K562 (cell line): ENCODE measurements around the gene PEX5L. TPM values are rescaled to one million over a fixed set of nuclear protein-coding genes. Genes with fewer than 3 reads are reported as not detected.

Experiments used
- ATAC-seq: fragments of 200-7000 bp; cut with Tn5 transposase; 3 replicates; pipeline ENCODE4 v1.9.1; 2020; ENCODE audit warnings: moderate library complexity
- BruUV-seq: library from RNA; stranded (reverse); fragments of 400-500 nt; replicated peaks from 2 replicates; lab custom pipeline; 2021; lab: Mats Ljungman, UMichigan
- CTCF ChIA-PET: fragments of 300-600 bp; formaldehyde crosslinking; extraction: SDS; loops from one replicate; lab custom pipeline; 2021; ENCODE audit warnings: low intra/inter-chr PET ratio; lab: Yijun Ruan, JAX
- POLR2A ChIA-PET: fragments of 300-600, 350-650 bp; sonication (Branson Sonifier 250); formaldehyde crosslinking; extraction: SDS; loops from one replicate; lab custom pipeline; 2021; ENCODE audit warnings: antibody characterized with exemption, inconsistent platforms; lab: Yijun Ruan, JAX
- DNase-seq, 4 experiments: peaks; one replicate each; pipeline versions ENCODE4 v3.0.0 to v3.0.0-alpha.2; 2011 to 2018; ENCODE audit warnings: low spot score in 3 of 4, mixed read lengths in 3 of 4; ENCODE audit errors: extremely low read depth in 1 of 4
- FAIRE-seq: peaks from 2 replicates; lab custom pipeline; 2011; peaks lifted over from hg19 to GRCh38; lab: Jason Lieb, UNC
- H2AFZ ChIP-seq: 2 replicates; pipeline ENCODE4 v1.6.0; 2011; ENCODE audit warnings: low read depth, low read length, control low read depth, inconsistent platforms
- H3K27ac ChIP-seq: fragments of 200-600 bp; 3 replicates; pipeline ENCODE4 v1.8.0; 2011; ENCODE audit warnings: low read depth, mild to moderate bottlenecking, control low read depth, inconsistent platforms, low read length, moderate library complexity, mixed read lengths; ENCODE audit errors: extremely low read depth
- H3K27me3 ChIP-seq, 2 experiments: fragments of 300-600 bp in 1 of 2; 2 replicates in 1 of 2; 3 replicates in 1 of 2; pipeline versions ENCODE4 v1.6.0 to v1.8.0; 2011; ENCODE audit warnings: inconsistent platforms in 2 of 2, low read length in 2 of 2, mild to moderate bottlenecking in 1 of 2, mixed read lengths in 1 of 2, moderate library complexity in 1 of 2; ENCODE audit not compliant: control insufficient read depth in 2 of 2, insufficient read depth in 2 of 2
- H3K36me3 ChIP-seq: fragments of 300-600 bp; 3 replicates; pipeline ENCODE4 v1.8.0; 2011; ENCODE audit warnings: mild to moderate bottlenecking, low read length, inconsistent platforms; ENCODE audit not compliant: control insufficient read depth, insufficient read depth
- H3K4me1 ChIP-seq, 2 experiments: fragments of 200-600 bp in 1 of 2; replicated peaks in 1 of 2; 2 replicates in 1 of 2; 3 replicates in 1 of 2; pipeline versions ENCODE4 v1.5.1 to v1.8.0; 2011; ENCODE audit warnings: inconsistent platforms in 2 of 2, low read length in 2 of 2, mild to moderate bottlenecking in 1 of 2, mixed read lengths in 1 of 2, moderate library complexity in 1 of 2; ENCODE audit not compliant: control insufficient read depth in 2 of 2, insufficient read depth in 2 of 2
- H3K4me2 ChIP-seq: 2 replicates; pipeline ENCODE4 v1.6.1; 2011; ENCODE audit warnings: low read length, control low read depth, inconsistent platforms, mixed read lengths; ENCODE audit not compliant: insufficient read depth
- H3K4me3 ChIP-seq: fragments of 200-600 bp; sonication (generic), shearing (Covaris generic); 2 replicates; pipeline ENCODE4 v1.5.1; 2016; ENCODE audit warnings: control low read depth, inconsistent platforms
- H3K79me2 ChIP-seq: fragments of 200-600 bp; 3 replicates; pipeline ENCODE4 v1.8.0; 2011; ENCODE audit warnings: low read length, inconsistent platforms; ENCODE audit not compliant: control insufficient read depth, insufficient read depth
- H3K9ac ChIP-seq, 2 experiments: 2 replicates each; pipeline versions ENCODE4 v1.6.0 to v1.6.1; 2011; ENCODE audit warnings: low read depth in 2 of 2, low read length in 2 of 2, control low read depth in 1 of 2, inconsistent platforms in 1 of 2, mild to moderate bottlenecking in 1 of 2, mixed read lengths in 1 of 2; ENCODE audit not compliant: insufficient read depth in 1 of 2
- H3K9me1 ChIP-seq: one replicate; pipeline ENCODE4 v1.6.0; 2011; ENCODE audit warnings: inconsistent platforms, mild to moderate bottlenecking, low read length, moderate library complexity; ENCODE audit not compliant: control insufficient read depth, insufficient read depth
- H3K9me3 ChIP-seq: replicated peaks from 2 replicates; pipeline ENCODE4 v1.5.1; 2011; ENCODE audit warnings: low read depth, low read length, inconsistent platforms; ENCODE audit not compliant: control insufficient read depth, insufficient read depth
- H4K20me1 ChIP-seq: replicated peaks from 2 replicates; pipeline ENCODE4 v1.6.1; 2011; ENCODE audit warnings: low read length, inconsistent platforms, mixed read lengths; ENCODE audit not compliant: control insufficient read depth, insufficient read depth
- BRD4 ChIP-seq: fragments of 200-600 bp; sonication (generic); IDR thresholded peaks from 2 replicates; pipeline ENCODE4 v1.6.1; 2017; ENCODE audit warnings: inconsistent platforms
- CBX2 ChIP-seq: fragments of 200-600 bp; sonication (generic); IDR thresholded peaks from one replicate; pipeline ENCODE4 v1.6.1; 2012; ENCODE audit warnings: mild to moderate bottlenecking, low read length, inconsistent platforms; ENCODE audit not compliant: insufficient read depth, poor library complexity, severe bottlenecking
- CHD1 ChIP-seq: fragments of 200-600 bp; sonication (generic); IDR thresholded peaks from one replicate; pipeline ENCODE4 v1.6.1; 2012; ENCODE audit warnings: mild to moderate bottlenecking, moderate library complexity, low read length, inconsistent platforms
- CREBBP ChIP-seq: IDR thresholded peaks from one replicate; pipeline ENCODE4 v1.6.1; 2012; ENCODE audit warnings: low read depth, mild to moderate bottlenecking, control low read depth, inconsistent platforms, low read length
- CREM ChIP-seq: IDR thresholded peaks from 2 replicates; pipeline ENCODE4 v1.6.1; 2014; ENCODE audit warnings: antibody characterized with exemption, low read depth
- ELF1 ChIP-seq: fragments of 200-800 bp; sonication (Bioruptor generic); IDR thresholded peaks from 2 replicates; pipeline ENCODE4 v1.6.1; 2016; ENCODE audit warnings: missing genetic modification characterization, missing compliant biosample characterization
- HINFP ChIP-seq: fragments of 450-650 bp; conservative IDR thresholded peaks from 2 replicates; pipeline ENCODE4 v1.6.1; 2016; ENCODE audit warnings: missing genetic modification characterization, low read depth, mild to moderate bottlenecking, control low read depth, missing compliant biosample characterization
- KDM4B ChIP-seq, 2 experiments: fragments of 450-650 bp in 1 of 2; sonication (generic) in 1 of 2; IDR thresholded peaks; 2 replicates each; pipeline ENCODE4 v1.6.1; 2016 to 2017; ENCODE audit warnings: borderline replicate concordance in 2 of 2, antibody characterized with exemption in 1 of 2, low read depth in 1 of 2, mild to moderate bottlenecking in 1 of 2
- MXI1 ChIP-seq: IDR thresholded peaks from 2 replicates; pipeline ENCODE4 v1.6.1; 2011; ENCODE audit warnings: low read depth, mild to moderate bottlenecking, improper control_type of control experiment, low read length
- NBN ChIP-seq: fragments of 450-650 bp; IDR thresholded peaks from 2 replicates; pipeline ENCODE4 v1.6.1; 2016; ENCODE audit warnings: low read depth, mild to moderate bottlenecking
- NFRKB ChIP-seq: fragments of 450-650 bp; IDR thresholded peaks from 2 replicates; pipeline ENCODE4 v1.6.1; 2016; ENCODE audit warnings: low read depth
- PHB ChIP-seq: fragments of 250-450 bp; sonication (Bioruptor Pico); IDR thresholded peaks from 2 replicates; pipeline ENCODE4 v1.5.0; 2021
- SNIP1 ChIP-seq: fragments of 450-650 bp; IDR thresholded peaks from 2 replicates; pipeline ENCODE4 v1.7.1; 2017; ENCODE audit warnings: low read depth, mild to moderate bottlenecking
- TAF15 ChIP-seq: fragments of 200-400 bp; formaldehyde crosslinking; IDR thresholded peaks from 2 replicates; pipeline ENCODE4 v1.6.1; 2017; ENCODE audit warnings: mild to moderate bottlenecking, low read depth, low read length, moderate library complexity
- THRAP3 ChIP-seq: fragments of 450-650 bp; IDR thresholded peaks from 2 replicates; pipeline ENCODE4 v1.6.1; 2016; ENCODE audit warnings: mild to moderate bottlenecking, inconsistent platforms, borderline replicate concordance
- ZNF586 ChIP-seq: fragments of 450-650 bp; formaldehyde crosslinking; conservative IDR thresholded peaks from 2 replicates; pipeline ENCODE4 v1.4.0; 2020; ENCODE audit warnings: mild to moderate bottlenecking, moderate library complexity
- ZNF778 ChIP-seq: fragments of 450-650 bp; formaldehyde crosslinking; IDR thresholded peaks from 2 replicates; pipeline ENCODE4 v1.4.0; 2020; ENCODE audit warnings: mild to moderate bottlenecking, moderate library complexity
- WGBS: fragments of 100-300 bp; shearing (Covaris generic); methylation state at CpG from one replicate; pipeline ENCODE4 v1.1.6; 2016; ENCODE audit warnings: low coverage, mixed read lengths; ENCODE audit not compliant: insufficient coverage; ENCODE audit errors: missing lambda C conversion rate; 5-methylcytosine and 5-hydroxymethylcytosine counted together
- in situ Hi-C: fragments of 300-500 bp; cut with MboI; formaldehyde crosslinking; loops from 4 replicates; pipeline ENCODE4 v1.15.0; 2018; ENCODE audit warnings: inconsistent platforms, mixed read lengths
- intact Hi-C: fragments of 100-400 bp; cut with micrococcal nuclease; formaldehyde crosslinking; loops from 2 replicates; pipeline ENCODE4 v1.14.2; 2022
- polyA plus RNA-seq, 8 experiments: library from polyadenylated mRNA; depleted of rRNA in 4 of 8; stranded (reverse) in 5 of 8; unstranded in 3 of 8; fragments of >200 nt; fragmentation: Nextera tagmentation in 2 of 8; fragmentation: Illumina TruSeq in 1 of 8; extraction: Ambion mirVana in 2 of 8; extraction: Trizol in 1 of 8; gene quantifications; 2 replicates each; pipeline versions ENCODE4 v1.2.1 to v1.2.3, GENCODE V29; 2011 to 2014; ENCODE audit warnings: inconsistent platforms in 1 of 8, missing spikeins in 1 of 8
- total RNA-seq, 7 experiments: library from RNA; depleted of rRNA in 6 of 7; stranded (reverse); fragments of >200 nt in 6 of 7; fragmentation: Illumina TruSeq in 2 of 7; extraction: Trizol in 2 of 7; gene quantifications; 2 replicates each; pipeline versions ENCODE4 v1.2.1 to v1.2.3, GENCODE V29; 2011 to 2021; ENCODE audit warnings: low replicate concordance in 1 of 7

PEX5L gene
- total and polyA plus RNA-seq, 9 of the 15 experiments (the other 6 are each of a cell fraction or from before 2014, with no cell fraction given) = not detected

GRCh38 chr3:179880868-179881267 lies 155.9 kb downstream of the PEX5L start:
- no peaks in the 10 kb centered on the region for H3K4me1 ChIP-seq
- no peak overlapping the region for H3K4me3 ChIP-seq
- H3K36me3 ChIP-seq = no peaks in the 10 kb centered on the region
- no peak overlapping the region for H3K27ac ChIP-seq
- ChIA-PET POLR2A (no interaction called here), CTCF (no interaction called here)
- no peaks in the 10 kb centered on the region for H3K79me2 ChIP-seq
- DNase-seq (no peak), ATAC-seq (no peak), FAIRE-seq (no peak)
- TF ChIP-seq BRD4 (no peak), CHD1 (no peak), ZNF778 (CRISPR knock-in tag) (no peak), TAF15 (no peak), PHB (CRISPR knock-in tag) (no peak), ZNF586 (CRISPR knock-in tag) (no peak), THRAP3 (no peak), CREM (no peak)
- H3K4me2 ChIP-seq = no peak overlapping the region
- no peaks in the 10 kb centered on the region for H3K27me3 ChIP-seq
- no peak overlapping the region for H2AFZ ChIP-seq
- 0% methylated on average over 4 of the region's 4 CpGs for WGBS
- no peaks in the 10 kb centered on the region for H3K9me1 ChIP-seq
- in situ Hi-C loops = no loop called here
- H3K9ac ChIP-seq = no peak overlapping the region
- H3K9me3 ChIP-seq = no peaks in the 10 kb centered on the region
- no TSS peak for BruUV-seq
- intact Hi-C loops = no loop called here
- no peaks in the 10 kb centered on the region for H4K20me1 ChIP-seq

- ATAC-seq (no peak), DNase-seq (no peak), FAIRE-seq (no peak)
- in situ Hi-C loops (no loop called here), intact Hi-C loops (no loop called here)
- H3K27ac ChIP-seq = no peak overlapping the region
- 0% methylated on average over 3 of the region's 3 CpGs for WGBS
- H2AFZ ChIP-seq = no peak overlapping the region
- H3K36me3 ChIP-seq = no peaks in the 10 kb centered on the region
- no peak overlapping the region for H3K4me2 ChIP-seq
- no peaks in the 10 kb centered on the region for H3K9me1 ChIP-seq
- no peaks in the 10 kb centered on the region for H4K20me1 ChIP-seq
- H3K4me1 ChIP-seq = no peaks in the 10 kb centered on the region
- H3K9me3 ChIP-seq = no peaks in the 10 kb centered on the region
- ChIA-PET POLR2A (no interaction called here), CTCF (no interaction called here)
- no peaks in the 10 kb centered on the region for H3K79me2 ChIP-seq
- H3K4me3 ChIP-seq = no peak overlapping the region
- no peaks in the 10 kb centered on the region for H3K27me3 ChIP-seq
- no peak overlapping the region for H3K9ac ChIP-seq
- no TSS peak for BruUV-seq
- TF ChIP-seq KDM4B (IDR thresholded peaks at IDR 0.05; ENCODE audit: borderline replicate concordance in 2 of 2, low read depth in 1 of 2) = no peak
- TF ChIP-seq NBN = no peak
- TF ChIP-seq CBX2 = no peak
- no peak for TF ChIP-seq NFRKB
- no peak for TF ChIP-seq SNIP1
- no peak for TF ChIP-seq MXI1
- no peak for TF ChIP-seq CREBBP
- no peak for TF ChIP-seq ELF1 (tag)
- no peak for TF ChIP-seq HINFP (tag)
These were observed 160.3 kb downstream of the PEX5L start for GRCh38 chr3:179876440-179876839.
